Measurements from ENCODE around the gene PRKG1.

PRKG1 gene

DNA sequence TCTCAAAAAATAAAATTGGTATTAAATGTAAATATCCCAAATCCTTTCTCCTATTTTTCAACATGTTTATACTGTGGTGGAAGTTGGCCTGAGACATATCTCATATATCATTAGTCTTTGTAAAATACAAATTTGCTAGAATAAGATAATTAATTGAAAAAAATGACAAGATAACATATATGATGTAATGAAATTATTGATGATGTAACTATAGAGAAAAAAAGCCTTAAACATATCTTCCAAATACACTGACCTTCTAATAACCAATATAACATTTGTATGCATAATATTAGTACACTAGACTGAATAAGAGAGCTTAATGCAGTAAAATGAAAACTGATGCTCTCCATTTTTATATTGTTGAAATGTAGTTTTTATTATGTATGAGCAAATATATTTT is 104.3 kb downstream of the PRKG1 start:
- H3K9ac ChIP-seq (ENCODE audit: low read length) = no peak overlapping the region
- no peak overlapping the region for H3K56ac ChIP-seq (ENCODE audit: low read length)
- H2BK15ac ChIP-seq (replicated peaks; ENCODE audit: low read depth) = no peak overlapping the region
- H3K27me3 ChIP-seq (ENCODE audit: insufficient read depth, low read length, poor library complexity) = no peaks in the 10 kb centered on the region
- H4K8ac ChIP-seq (ENCODE audit: low read depth, low read length) = no peak overlapping the region
- H2BK120ac ChIP-seq (ENCODE audit: low read depth, low read length) = no peak overlapping the region
- no peak overlapping the region for H3K27ac ChIP-seq (ENCODE audit: low read depth, low read length)
- no peak overlapping the region for H3K4me2 ChIP-seq (ENCODE audit: low read length)
- no peak overlapping the region for H2AK5ac ChIP-seq (ENCODE audit: low read length)
- H3K23ac ChIP-seq (ENCODE audit: low read length) = no peak overlapping the region
- DNase-seq = no peak
- no peaks in the 10 kb centered on the region for H3K79me1 ChIP-seq (ENCODE audit: low read length)
- H4K5ac ChIP-seq (ENCODE audit: low read length) = no peak overlapping the region
- H3K79me2 ChIP-seq (ENCODE audit: control insufficient read depth, insufficient read depth, low read length) = no peaks in the 10 kb centered on the region
- no peak overlapping the region for H3K18ac ChIP-seq (ENCODE audit: low read length)
- H3K4ac ChIP-seq (ENCODE audit: low read depth, low read length) = no peak overlapping the region
- no peak overlapping the region for H2BK5ac ChIP-seq (ENCODE audit: low read length)
- no peaks in the 10 kb centered on the region for H3K4me1 ChIP-seq (ENCODE audit: control insufficient read depth, low read depth, low read length)
- no peak overlapping the region for H3K4me3 ChIP-seq (ENCODE audit: low read length)
- H3K36me3 ChIP-seq (ENCODE audit: control insufficient read depth, insufficient read depth, low read length) = no peaks in the 10 kb centered on the region

GRCh38 chr10:51180141-51180540 is 105.9 kb downstream of the PRKG1 start:
- H3K4me2 ChIP-seq (ENCODE audit: low read length) = no peak overlapping the region
- no peak overlapping the region for H3K4ac ChIP-seq (ENCODE audit: low read depth, low read length)
- H4K5ac ChIP-seq (ENCODE audit: low read length) = no peak overlapping the region
- no peaks in the 10 kb centered on the region for H3K79me1 ChIP-seq (ENCODE audit: low read length)
- H3K4me3 ChIP-seq (ENCODE audit: low read length) = no peak overlapping the region
- no peaks in the 10 kb centered on the region for H3K4me1 ChIP-seq (ENCODE audit: control insufficient read depth, low read depth, low read length)
- no peaks in the 10 kb centered on the region for H3K36me3 ChIP-seq (ENCODE audit: control insufficient read depth, insufficient read depth, low read length)
- WGBS (ENCODE audit: extremely low coverage, insufficient coverage, low lambda C conversion rate) = no CpG with 5 or more reads among the region's 4 CpGs
- DNase-seq = no peak
- no peak overlapping the region for H3K18ac ChIP-seq (ENCODE audit: low read length)
- no peak overlapping the region for H2BK15ac ChIP-seq (replicated peaks; ENCODE audit: low read depth)
- no peaks in the 10 kb centered on the region for H3K27me3 ChIP-seq (ENCODE audit: insufficient read depth, low read length, poor library complexity)
- no peak overlapping the region for H4K8ac ChIP-seq (ENCODE audit: low read depth, low read length)
- H3K23ac ChIP-seq (ENCODE audit: low read length) = no peak overlapping the region
- H2BK5ac ChIP-seq (ENCODE audit: low read length) = no peak overlapping the region
- H3K56ac ChIP-seq (ENCODE audit: low read length) = no peak overlapping the region
- no peak overlapping the region for H3K27ac ChIP-seq (ENCODE audit: low read depth, low read length)
- H2BK120ac ChIP-seq (ENCODE audit: low read depth, low read length) = no peak overlapping the region
- H3K79me2 ChIP-seq (ENCODE audit: control insufficient read depth, insufficient read depth, low read length) = no peaks in the 10 kb centered on the region
- H3K9ac ChIP-seq (ENCODE audit: low read length) = no peak overlapping the region
- no peak overlapping the region for H2AK5ac ChIP-seq (ENCODE audit: low read length)

DNA sequence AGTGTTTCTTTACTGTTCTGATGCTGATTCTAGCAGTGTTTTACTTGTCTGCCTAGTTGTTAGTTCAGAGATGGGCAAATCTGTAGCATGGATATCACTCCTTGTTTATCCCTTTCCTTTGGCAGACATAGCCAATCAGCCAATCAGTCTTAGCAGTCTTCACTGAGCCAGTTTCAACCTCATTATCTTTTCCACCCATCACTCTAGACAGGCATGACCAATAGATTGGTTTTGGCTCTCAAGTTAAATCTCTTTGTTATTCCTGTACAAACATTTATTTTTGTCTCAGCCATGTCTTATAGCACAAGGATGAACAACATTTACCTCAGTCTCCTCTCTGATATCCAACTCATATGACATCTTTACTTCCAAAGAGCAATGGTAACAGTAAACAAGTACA is 109.5 kb downstream of the PRKG1 start:
- Histone ChIP-seq H3K18ac (ENCODE audit: low read length) (no peak overlapping the region), H3K56ac (ENCODE audit: low read length) (no peak overlapping the region), H2AK5ac (ENCODE audit: low read length) (no peak overlapping the region), H3K27me3 (ENCODE audit: insufficient read depth, low read length, poor library complexity) (no peaks in the 10 kb centered on the region), H3K4me1 (ENCODE audit: control insufficient read depth, low read depth, low read length) (no peaks in the 10 kb centered on the region), H4K5ac (ENCODE audit: low read length) (no peak overlapping the region), H3K4me2 (ENCODE audit: low read length) (no peak overlapping the region), H3K36me3 (ENCODE audit: control insufficient read depth, insufficient read depth, low read length) (no peaks in the 10 kb centered on the region), H3K9ac (ENCODE audit: low read length) (no peak overlapping the region), H3K27ac (ENCODE audit: low read depth, low read length) (no peak overlapping the region), H2BK120ac (ENCODE audit: low read depth, low read length) (no peak overlapping the region), H4K8ac (ENCODE audit: low read depth, low read length) (no peak overlapping the region), H3K79me2 (ENCODE audit: control insufficient read depth, insufficient read depth, low read length) (no peaks in the 10 kb centered on the region), H3K4ac (ENCODE audit: low read depth, low read length) (no peak overlapping the region), H2BK5ac (ENCODE audit: low read length) (no peak overlapping the region), H3K4me3 (ENCODE audit: low read length) (no peak overlapping the region), H3K23ac (ENCODE audit: low read length) (no peak overlapping the region), H2BK15ac (replicated peaks; ENCODE audit: low read depth) (no peak overlapping the region), H3K79me1 (ENCODE audit: low read length) (no peaks in the 10 kb centered on the region)
- DNase-seq = no peak

GRCh38 chr10:51186361-51186760 is 112.1 kb downstream of the PRKG1 start:
- H3K4ac ChIP-seq (ENCODE audit: low read depth, low read length) = no peak overlapping the region
- H3K79me2 ChIP-seq (ENCODE audit: control insufficient read depth, insufficient read depth, low read length) = no peaks in the 10 kb centered on the region
- no peak for DNase-seq
- no peaks in the 10 kb centered on the region for H3K36me3 ChIP-seq (ENCODE audit: control insufficient read depth, insufficient read depth, low read length)
- H4K5ac ChIP-seq (ENCODE audit: low read length) = no peak overlapping the region
- no peak overlapping the region for H3K4me2 ChIP-seq (ENCODE audit: low read length)
- H3K56ac ChIP-seq (ENCODE audit: low read length) = no peak overlapping the region
- H3K79me1 ChIP-seq (ENCODE audit: low read length) = no peaks in the 10 kb centered on the region
- H2BK120ac ChIP-seq (ENCODE audit: low read depth, low read length) = no peak overlapping the region
- H4K8ac ChIP-seq (ENCODE audit: low read depth, low read length) = no peak overlapping the region
- no peak overlapping the region for H2BK5ac ChIP-seq (ENCODE audit: low read length)
- H3K23ac ChIP-seq (ENCODE audit: low read length) = no peak overlapping the region
- no peak overlapping the region for H3K4me3 ChIP-seq (ENCODE audit: low read length)
- no peak overlapping the region for H3K27ac ChIP-seq (ENCODE audit: low read depth, low read length)
- H3K9ac ChIP-seq (ENCODE audit: low read length) = no peak overlapping the region
- no peaks in the 10 kb centered on the region for H3K4me1 ChIP-seq (ENCODE audit: control insufficient read depth, low read depth, low read length)
- no peak overlapping the region for H2BK15ac ChIP-seq (replicated peaks; ENCODE audit: low read depth)
- WGBS (ENCODE audit: extremely low coverage, insufficient coverage, low lambda C conversion rate) = no CpG with 5 or more reads among the region's 2 CpGs
- no peak overlapping the region for H2AK5ac ChIP-seq (ENCODE audit: low read length)
- H3K18ac ChIP-seq (ENCODE audit: low read length) = no peak overlapping the region
- H3K27me3 ChIP-seq (ENCODE audit: insufficient read depth, low read length, poor library complexity) = no peaks in the 10 kb centered on the region

DNA sequence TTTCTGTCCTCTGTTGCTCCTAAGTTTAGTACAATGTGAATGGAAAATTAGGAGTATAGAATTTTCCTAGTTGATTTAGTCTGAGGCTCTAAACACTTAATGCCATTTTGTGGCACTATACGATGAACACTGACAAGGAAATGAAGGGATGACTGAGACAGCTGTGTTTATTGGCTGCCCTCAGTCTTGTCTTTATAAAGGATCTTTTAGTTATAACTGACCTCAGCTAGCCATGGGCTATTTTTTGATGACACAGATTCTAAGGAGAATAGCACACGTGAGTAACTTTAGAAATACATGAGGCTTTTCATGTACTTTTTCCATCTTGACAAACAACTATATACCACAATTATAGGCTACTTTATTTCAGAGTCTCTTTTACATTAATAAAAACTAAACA is 113.7 kb downstream of the PRKG1 start:
- no CpG with 5 or more reads among the region's 2 CpGs for WGBS (ENCODE audit: extremely low coverage, insufficient coverage, low lambda C conversion rate)

GRCh38 chr10:51188866-51189265 is 114.6 kb downstream of the PRKG1 start:
- H3K27me3 ChIP-seq (ENCODE audit: insufficient read depth, low read length, poor library complexity) = no peaks in the 10 kb centered on the region
- H3K9ac ChIP-seq (ENCODE audit: low read length) = no peak overlapping the region
- H3K79me1 ChIP-seq (ENCODE audit: low read length) = no peaks in the 10 kb centered on the region
- no peak overlapping the region for H3K23ac ChIP-seq (ENCODE audit: low read length)
- no peak overlapping the region for H3K18ac ChIP-seq (ENCODE audit: low read length)
- H2AK5ac ChIP-seq (ENCODE audit: low read length) = no peak overlapping the region
- no peak overlapping the region for H3K56ac ChIP-seq (ENCODE audit: low read length)
- H4K5ac ChIP-seq (ENCODE audit: low read length) = no peak overlapping the region
- H3K36me3 ChIP-seq (ENCODE audit: control insufficient read depth, insufficient read depth, low read length) = no peaks in the 10 kb centered on the region
- H2BK5ac ChIP-seq (ENCODE audit: low read length) = no peak overlapping the region
- H3K27ac ChIP-seq (ENCODE audit: low read depth, low read length) = no peak overlapping the region
- no peak overlapping the region for H3K4ac ChIP-seq (ENCODE audit: low read depth, low read length)
- H3K4me2 ChIP-seq (ENCODE audit: low read length) = no peak overlapping the region
- no peak for DNase-seq
- no peak overlapping the region for H2BK120ac ChIP-seq (ENCODE audit: low read depth, low read length)
- no peak overlapping the region for H3K4me3 ChIP-seq (ENCODE audit: low read length)
- WGBS (ENCODE audit: extremely low coverage, insufficient coverage, low lambda C conversion rate) = no CpG with 5 or more reads among the region's 2 CpGs
- H3K4me1 ChIP-seq (ENCODE audit: control insufficient read depth, low read depth, low read length) = no peaks in the 10 kb centered on the region
- H4K8ac ChIP-seq (ENCODE audit: low read depth, low read length) = no peak overlapping the region
- H2BK15ac ChIP-seq (replicated peaks; ENCODE audit: low read depth) = no peak overlapping the region
- H3K79me2 ChIP-seq (ENCODE audit: control insufficient read depth, insufficient read depth, low read length) = no peaks in the 10 kb centered on the region

More for the DNA sequence above, 113.7 kb downstream of the PRKG1 start:
- no peak overlapping the region for H3K23ac ChIP-seq (ENCODE audit: low read length)
- no peak overlapping the region for H2AK5ac ChIP-seq (ENCODE audit: low read length)
- H3K18ac ChIP-seq (ENCODE audit: low read length) = no peak overlapping the region
- no peaks in the 10 kb centered on the region for H3K79me2 ChIP-seq (ENCODE audit: control insufficient read depth, insufficient read depth, low read length)
- no peak overlapping the region for H3K56ac ChIP-seq (ENCODE audit: low read length)
- no peaks in the 10 kb centered on the region for H3K36me3 ChIP-seq (ENCODE audit: control insufficient read depth, insufficient read depth, low read length)
- no peak overlapping the region for H4K5ac ChIP-seq (ENCODE audit: low read length)
- H3K27ac ChIP-seq (ENCODE audit: low read depth, low read length) = no peak overlapping the region
- no peak overlapping the region for H2BK5ac ChIP-seq (ENCODE audit: low read length)
- no peak overlapping the region for H2BK15ac ChIP-seq (replicated peaks; ENCODE audit: low read depth)
- no peak overlapping the region for H3K4ac ChIP-seq (ENCODE audit: low read depth, low read length)
- DNase-seq = no peak
- no peak overlapping the region for H4K8ac ChIP-seq (ENCODE audit: low read depth, low read length)
- H3K4me3 ChIP-seq (ENCODE audit: low read length) = no peak overlapping the region
- no peaks in the 10 kb centered on the region for H3K79me1 ChIP-seq (ENCODE audit: low read length)
- H3K4me2 ChIP-seq (ENCODE audit: low read length) = no peak overlapping the region
- no peaks in the 10 kb centered on the region for H3K27me3 ChIP-seq (ENCODE audit: insufficient read depth, low read length, poor library complexity)
- H3K9ac ChIP-seq (ENCODE audit: low read length) = no peak overlapping the region
- no peak overlapping the region for H2BK120ac ChIP-seq (ENCODE audit: low read depth, low read length)
- H3K4me1 ChIP-seq (ENCODE audit: control insufficient read depth, low read depth, low read length) = no peaks in the 10 kb centered on the region
